ENCODE measurements around the gene MKRN2.

The MKRN2 gene

GRCh38 chr3:12536423-12536822 lies 20.5 kb upstream of the MKRN2 start:
- no peak for TF ChIP-seq GATA2 (IDR thresholded peaks at IDR 0.05; ENCODE audit: low read depth, low read length)
- TF ChIP-seq GATA3 (IDR thresholded peaks at IDR 0.05; ENCODE audit: low read depth, low read length): no peak

GRCh38 chr3:12541625-12542024 lies 15.3 kb upstream of the MKRN2 start:
- TF ChIP-seq GATA2 (IDR thresholded peaks at IDR 0.05; ENCODE audit: low read depth, low read length): no peak
- TF ChIP-seq GATA3 (IDR thresholded peaks at IDR 0.05; ENCODE audit: low read depth, low read length): no peak

- TF ChIP-seq GATA3 (IDR thresholded peaks at IDR 0.05; ENCODE audit: low read depth, low read length): no peak
- no peak for TF ChIP-seq GATA2 (IDR thresholded peaks at IDR 0.05; ENCODE audit: low read depth, low read length)
Observed at GRCh38 chr3:12544652-12545472, 12.0 kb upstream of the MKRN2 start.

GRCh38 chr3:12545473-12545791 lies 11.5 kb upstream of the MKRN2 start, which contains the start of gene MKRN2OS:
Gene MKRN2OS, minus strand, starts transcription at chr3:12545499. Its CDS starts 35 bp downstream, at chr3:12545464.
- TF ChIP-seq GATA2 (IDR thresholded peaks at IDR 0.05; ENCODE audit: low read depth, low read length): no peak
- no peak for TF ChIP-seq GATA3 (IDR thresholded peaks at IDR 0.05; ENCODE audit: low read depth, low read length)

- no peak for TF ChIP-seq GATA2 (IDR thresholded peaks at IDR 0.05; ENCODE audit: low read depth, low read length)
- no peak for TF ChIP-seq GATA3 (IDR thresholded peaks at IDR 0.05; ENCODE audit: low read depth, low read length)
Observed at GRCh38 chr3:12549971-12550760, 6.7 kb upstream of the MKRN2 start.

GRCh38 chr3:12553921-12554391 lies 2.9 kb upstream of the MKRN2 start:
- TF ChIP-seq GATA3 (IDR thresholded peaks at IDR 0.05; ENCODE audit: low read depth, low read length) (no peak), GATA2 (IDR thresholded peaks at IDR 0.05; ENCODE audit: low read depth, low read length) (no peak)

GRCh38 chr3:12556314-12556689 lies 585 bp upstream of the MKRN2 start:
- TF ChIP-seq GATA3 (IDR thresholded peaks at IDR 0.05; ENCODE audit: low read depth, low read length) (no peak), GATA2 (IDR thresholded peaks at IDR 0.05; ENCODE audit: low read depth, low read length) (no peak)

GRCh38 chr3:12557473-12558100 lies 700 bp downstream of the MKRN2 start:
- TF ChIP-seq GATA3 (IDR thresholded peaks at IDR 0.05; ENCODE audit: low read depth, low read length): no peak
- TF ChIP-seq GATA2 (IDR thresholded peaks at IDR 0.05; ENCODE audit: low read depth, low read length): no peak

GRCh38 chr3:12558706-12559105 lies 1.8 kb downstream of the MKRN2 start:
- TF ChIP-seq GATA3 (IDR thresholded peaks at IDR 0.05; ENCODE audit: low read depth, low read length) (no peak), GATA2 (IDR thresholded peaks at IDR 0.05; ENCODE audit: low read depth, low read length) (no peak)

GRCh38 chr3:12559520-12559919 lies 2.6 kb downstream of the MKRN2 start:
- TF ChIP-seq GATA2 (IDR thresholded peaks at IDR 0.05; ENCODE audit: low read depth, low read length) (no peak), GATA3 (IDR thresholded peaks at IDR 0.05; ENCODE audit: low read depth, low read length) (no peak)

GRCh38 chr3:12560505-12561190 lies 3.8 kb downstream of the MKRN2 start:
- TF ChIP-seq GATA2 (IDR thresholded peaks at IDR 0.05; ENCODE audit: low read depth, low read length) (no peak), GATA3 (IDR thresholded peaks at IDR 0.05; ENCODE audit: low read depth, low read length) (no peak)

- TF ChIP-seq GATA2 (IDR thresholded peaks at IDR 0.05; ENCODE audit: low read depth, low read length) (no peak), GATA3 (IDR thresholded peaks at IDR 0.05; ENCODE audit: low read depth, low read length) (no peak)
Observed at GRCh38 chr3:12561397-12561796, 4.5 kb downstream of the MKRN2 start.

- TF ChIP-seq GATA3 (IDR thresholded peaks at IDR 0.05; ENCODE audit: low read depth, low read length): no peak
- TF ChIP-seq GATA2 (IDR thresholded peaks at IDR 0.05; ENCODE audit: low read depth, low read length): no peak
Observed at GRCh38 chr3:12562451-12562850, 5.6 kb downstream of the MKRN2 start.

- TF ChIP-seq GATA3 (IDR thresholded peaks at IDR 0.05; ENCODE audit: low read depth, low read length) (no peak), GATA2 (IDR thresholded peaks at IDR 0.05; ENCODE audit: low read depth, low read length) (no peak)
Observed at GRCh38 chr3:12566976-12567375, 10.1 kb downstream of the MKRN2 start.

Data from SH-SY5Y (cell line).